HG03520 (cell line): ENCODE data around the gene CCDC63.

Experiments used
- ATAC-seq: cut with Tn5 transposase; IDR thresholded peaks from one replicate; pipeline ENCODE4 v1.9.1; 2021; ENCODE audit warnings: mild to moderate bottlenecking, moderate library complexity; ENCODE audit not compliant: unreplicated experiment

CCDC63 gene

DNA sequence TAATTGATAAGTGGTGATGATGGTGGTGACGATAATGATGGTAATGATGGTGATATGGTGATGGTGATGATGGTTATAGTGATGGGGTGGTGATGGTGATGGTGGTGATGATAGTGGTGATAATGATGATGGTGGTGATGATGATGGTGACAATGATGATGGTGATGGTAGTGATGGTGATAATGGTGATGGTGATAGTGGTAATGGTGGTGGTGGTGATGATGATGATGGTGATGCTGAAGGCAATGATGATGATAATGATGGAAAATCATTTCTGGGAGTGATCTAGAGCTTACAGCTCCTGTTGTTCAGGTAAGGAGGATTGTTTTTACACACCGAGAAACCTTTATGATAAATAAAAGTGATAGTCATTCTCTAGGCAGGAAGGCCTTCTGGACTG is 33.9 kb downstream of the CCDC63 start:
- no peak for ATAC-seq

DNA sequence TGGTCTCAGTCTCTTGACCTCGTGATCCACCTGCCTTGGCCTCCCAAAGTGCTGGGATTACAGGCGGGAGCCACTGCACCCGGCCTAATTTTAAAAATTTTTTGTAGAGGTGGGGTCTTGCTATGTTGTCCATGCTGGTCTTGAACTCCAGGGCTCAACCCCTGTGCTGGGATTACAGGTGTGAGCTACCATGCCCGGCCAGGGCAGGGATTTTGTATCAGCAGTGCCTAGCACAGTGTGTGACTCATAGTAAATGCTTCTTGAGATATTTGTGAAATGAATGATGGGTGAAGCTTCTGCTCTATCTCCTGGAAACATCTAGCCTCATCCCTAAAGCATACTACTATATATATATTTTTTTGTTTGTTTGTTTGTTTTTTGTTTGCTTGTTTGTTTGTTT is 36.5 kb downstream of the CCDC63 start:
- ATAC-seq, result no peak

DNA sequence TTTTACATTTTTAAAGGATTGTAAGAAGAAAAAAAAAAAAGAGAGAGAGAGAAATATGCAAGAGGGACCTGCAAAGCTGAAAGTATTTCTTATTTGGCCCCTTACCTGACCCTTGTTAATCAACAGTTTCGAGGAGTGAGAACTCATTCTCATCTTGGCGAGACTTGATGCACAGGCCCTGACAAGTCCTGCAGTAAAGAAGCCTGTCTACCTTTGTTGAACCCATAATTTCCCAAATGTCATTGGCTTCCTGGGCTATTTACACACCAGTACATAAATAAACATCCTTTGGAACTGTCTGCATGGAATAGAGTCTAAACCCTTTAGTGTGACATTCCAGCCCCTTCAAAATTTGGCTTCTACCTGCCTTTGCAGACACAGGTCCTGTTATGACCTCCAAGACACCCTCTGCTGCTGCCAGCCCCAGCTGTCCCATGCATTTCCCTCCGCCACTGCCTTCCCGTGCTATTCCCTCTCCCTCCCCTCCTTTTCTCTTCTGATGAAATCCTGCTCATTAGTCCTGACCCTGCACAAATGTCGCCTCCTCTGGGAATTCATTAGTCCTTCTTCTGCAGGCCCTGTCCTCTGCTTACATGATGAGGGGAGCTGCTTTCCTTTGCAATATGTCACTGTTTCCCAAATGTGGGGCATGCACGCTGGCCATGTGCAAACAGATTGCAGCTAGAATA is 38.5 kb downstream of the CCDC63 start:
- ATAC-seq, result no peak

DNA sequence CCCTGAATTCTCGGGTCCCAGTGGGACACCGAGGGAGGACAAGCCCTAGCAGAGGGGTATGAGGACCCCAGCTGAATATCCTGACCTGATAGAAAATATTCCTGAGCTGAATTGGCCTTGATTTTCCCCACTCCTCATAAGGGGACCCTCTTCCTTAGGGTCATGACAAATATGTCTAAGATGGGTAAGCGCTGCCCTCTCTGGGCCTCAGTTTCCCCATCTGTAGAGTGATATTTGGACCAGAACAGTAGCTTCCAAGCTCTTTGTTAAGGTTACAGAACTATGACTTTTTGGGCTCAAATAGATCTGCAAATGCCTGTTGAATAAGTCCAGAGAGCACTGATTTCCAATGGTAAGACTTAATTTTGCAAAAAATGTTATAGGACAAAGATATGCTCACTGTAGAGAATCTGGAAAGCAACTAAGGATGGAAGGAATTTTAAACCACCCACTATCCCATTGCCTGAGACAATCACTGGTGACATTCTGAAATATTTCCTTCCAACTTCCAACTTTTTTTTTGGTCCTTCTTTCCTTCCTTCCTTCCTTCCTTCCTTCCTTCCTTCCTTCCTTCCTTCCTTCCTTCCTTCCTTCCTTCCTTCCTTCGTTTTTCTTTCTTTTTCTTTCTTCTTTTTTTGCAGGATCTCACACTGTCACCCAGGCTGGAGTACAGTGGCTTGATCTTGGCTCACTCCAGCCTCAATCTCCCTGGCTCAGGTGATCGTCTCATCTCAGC is 41.6 kb downstream of the CCDC63 start:
- no peak for ATAC-seq

DNA sequence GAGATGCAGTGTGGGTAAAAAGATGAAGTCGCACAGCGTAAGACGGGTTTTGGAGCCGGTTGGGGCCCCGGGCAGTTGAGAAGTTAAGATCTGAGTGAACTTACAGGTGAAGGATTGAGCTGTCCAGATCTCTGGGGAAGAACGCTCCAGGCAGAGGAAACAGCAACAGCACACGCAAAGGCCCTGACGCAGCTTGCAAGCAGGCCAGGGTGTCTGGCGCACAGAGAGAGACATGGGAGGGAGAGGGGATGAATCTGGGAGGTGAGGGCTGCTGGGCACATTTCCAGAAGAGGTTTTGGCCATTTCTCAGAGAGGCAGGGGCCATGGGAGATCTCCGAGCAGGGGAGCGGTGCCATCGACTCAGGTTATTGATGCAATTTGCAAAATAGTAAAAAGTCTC is 42.6 kb downstream of the CCDC63 start:
- ATAC-seq, result no peak

DNA sequence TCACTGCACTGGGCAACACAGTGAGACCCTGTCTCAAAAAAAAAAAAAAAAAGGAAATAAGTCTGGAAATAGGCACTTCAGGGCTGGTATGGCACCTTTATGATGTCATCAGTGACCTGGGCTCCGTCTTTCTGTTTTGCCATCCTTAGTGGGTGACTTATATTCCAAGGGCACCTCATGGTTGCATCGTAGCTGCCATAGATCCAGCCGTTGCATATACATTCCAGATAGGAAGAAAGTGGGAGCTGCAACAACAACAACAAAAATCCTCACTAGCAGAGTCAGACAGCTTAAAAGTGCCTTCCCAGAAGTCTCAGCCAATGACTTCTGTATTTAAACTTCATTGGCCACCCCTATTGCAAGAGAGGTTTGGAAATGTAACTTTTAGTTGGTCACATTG is 47.2 kb downstream of the CCDC63 start:
- ATAC-seq, result no peak

DNA sequence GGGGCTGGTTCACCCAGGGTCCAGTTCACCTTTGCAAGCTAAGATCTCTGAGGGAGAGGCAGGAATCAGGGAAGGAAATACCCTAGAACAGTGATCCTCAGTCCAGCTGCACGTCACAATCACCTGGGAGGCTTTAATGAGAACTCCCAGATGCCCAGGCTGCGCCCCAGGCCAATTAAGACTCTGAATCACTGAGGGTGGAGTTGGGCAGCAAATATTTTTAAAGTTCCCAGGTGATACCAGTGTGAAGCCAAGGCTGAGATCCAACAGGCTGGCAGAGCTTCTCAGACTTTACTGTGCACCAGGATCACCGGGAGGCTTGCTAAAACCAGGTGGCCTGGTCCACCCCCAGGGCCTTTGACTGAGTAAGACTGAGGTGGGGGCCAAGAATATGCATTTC is 49.8 kb downstream of the CCDC63 start:
- no peak for ATAC-seq

DNA sequence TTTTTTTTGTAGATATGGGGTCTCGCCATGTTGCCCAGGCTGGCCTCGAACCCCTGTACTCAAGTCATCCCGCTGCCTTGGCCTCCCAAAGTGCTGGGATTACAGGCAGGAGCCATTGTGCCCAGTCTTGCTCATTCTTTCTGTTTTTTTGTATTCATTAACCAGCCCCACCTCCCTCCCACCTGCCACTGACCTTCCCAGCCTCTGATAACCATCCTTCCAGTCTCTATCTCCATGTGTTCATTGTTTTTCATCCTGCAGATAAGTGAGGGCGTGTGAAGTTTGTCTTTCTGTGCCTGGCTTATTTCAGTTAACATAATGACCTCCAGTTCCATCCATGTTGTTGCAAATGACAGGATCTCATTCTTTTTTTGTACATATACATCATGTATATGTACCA is 54.6 kb downstream of the CCDC63 start:
- no peak for ATAC-seq

DNA sequence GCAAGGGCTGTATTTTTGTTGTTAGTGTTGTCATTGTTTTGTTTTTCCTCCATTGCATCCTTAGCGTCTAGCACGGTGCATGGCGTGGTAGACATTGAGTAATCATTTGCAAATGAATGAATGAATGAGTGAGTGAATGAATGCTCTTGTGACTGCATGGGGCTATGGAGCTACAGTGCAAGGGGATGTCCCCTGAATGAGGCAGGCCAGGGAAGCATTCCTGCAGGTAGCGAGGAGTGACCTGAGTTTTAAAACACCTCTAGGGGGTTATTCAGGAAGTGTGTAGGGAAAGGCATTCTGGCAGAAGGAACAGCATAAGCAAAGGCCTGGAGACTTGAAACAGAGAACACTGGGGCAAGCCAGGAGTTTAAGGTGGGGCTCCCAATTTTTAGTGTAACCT is 56.7 kb downstream of the CCDC63 start:
- no peak for ATAC-seq

DNA sequence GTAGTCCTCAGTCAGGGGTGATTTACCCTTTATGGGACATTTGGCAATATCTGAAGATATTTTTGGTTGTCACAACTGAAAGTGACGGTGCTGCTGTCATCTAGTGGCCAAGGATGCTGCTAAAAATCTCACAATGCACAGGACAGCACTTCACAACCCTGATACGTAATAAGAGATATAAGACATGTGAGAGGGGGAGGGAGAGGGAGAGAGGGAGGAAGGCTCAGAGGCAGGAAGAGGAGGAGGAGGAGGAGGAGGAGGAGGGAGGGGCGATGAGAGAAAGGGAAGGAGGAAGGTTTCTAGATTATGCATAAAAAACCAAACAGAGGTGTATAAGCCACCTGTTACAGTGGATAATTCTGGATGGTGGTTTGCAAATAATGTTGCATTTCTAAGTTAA is 59.3 kb downstream of the CCDC63 start:
- ATAC-seq, result no peak

DNA sequence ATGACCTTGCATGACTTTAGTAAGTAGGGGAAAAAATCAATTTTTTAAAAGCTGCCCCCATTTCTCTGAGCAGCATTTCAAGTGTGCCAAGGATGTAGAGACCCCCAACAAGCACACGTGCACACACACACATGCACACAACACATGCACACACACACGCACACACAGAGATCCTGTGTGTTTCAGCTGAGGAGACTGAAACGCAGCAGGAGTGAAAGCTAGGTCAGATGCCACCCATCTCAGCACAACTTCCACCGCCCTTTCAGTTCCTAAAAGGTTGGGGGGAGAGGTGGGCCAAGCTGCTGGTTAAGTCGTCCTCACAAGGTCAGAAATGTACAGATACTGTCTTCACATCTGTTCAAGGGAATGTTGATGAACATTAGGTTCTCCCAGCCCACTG is 59.7 kb downstream of the CCDC63 start:
- ATAC-seq, result no peak

DNA sequence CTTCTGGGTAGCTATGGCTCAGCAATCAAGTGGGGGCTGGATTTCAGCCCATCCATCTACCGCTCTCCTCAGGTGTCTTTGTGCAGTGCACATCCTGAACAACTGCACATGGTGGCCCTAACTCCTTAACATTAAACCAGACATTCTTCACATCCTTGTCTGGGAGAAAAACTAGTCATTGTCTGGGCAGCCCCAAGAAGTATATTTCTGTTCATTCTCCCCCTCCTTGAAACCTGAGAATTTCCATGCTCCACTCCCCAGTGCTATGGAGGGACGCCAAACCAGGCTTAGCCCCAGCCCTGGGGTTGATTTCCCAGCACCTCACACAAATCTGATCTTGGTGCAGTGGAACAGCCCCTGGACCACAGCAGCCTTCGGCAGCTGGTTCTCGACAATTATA is 60.2 kb downstream of the CCDC63 start:
- no peak for ATAC-seq

DNA sequence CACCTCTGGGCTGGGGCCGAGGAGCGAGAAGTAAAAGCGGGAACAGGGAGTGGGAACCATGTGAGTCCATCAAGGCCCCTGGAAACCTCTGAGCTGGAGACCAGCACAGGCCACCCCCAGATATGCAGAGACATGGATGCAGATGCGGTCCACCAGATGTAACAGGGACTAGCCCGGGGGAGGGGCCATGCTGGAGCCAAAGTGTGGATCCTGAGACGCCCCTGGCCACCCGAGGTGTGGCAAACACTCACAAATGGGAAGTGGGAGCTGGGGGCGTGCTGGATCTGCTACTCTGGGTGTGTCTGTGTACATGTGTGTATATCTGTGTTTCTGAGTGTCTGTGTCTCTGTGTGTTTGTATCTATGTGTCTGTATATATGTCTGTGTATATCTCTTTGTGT is 60.8 kb downstream of the CCDC63 start:
- ATAC-seq, result no peak

DNA sequence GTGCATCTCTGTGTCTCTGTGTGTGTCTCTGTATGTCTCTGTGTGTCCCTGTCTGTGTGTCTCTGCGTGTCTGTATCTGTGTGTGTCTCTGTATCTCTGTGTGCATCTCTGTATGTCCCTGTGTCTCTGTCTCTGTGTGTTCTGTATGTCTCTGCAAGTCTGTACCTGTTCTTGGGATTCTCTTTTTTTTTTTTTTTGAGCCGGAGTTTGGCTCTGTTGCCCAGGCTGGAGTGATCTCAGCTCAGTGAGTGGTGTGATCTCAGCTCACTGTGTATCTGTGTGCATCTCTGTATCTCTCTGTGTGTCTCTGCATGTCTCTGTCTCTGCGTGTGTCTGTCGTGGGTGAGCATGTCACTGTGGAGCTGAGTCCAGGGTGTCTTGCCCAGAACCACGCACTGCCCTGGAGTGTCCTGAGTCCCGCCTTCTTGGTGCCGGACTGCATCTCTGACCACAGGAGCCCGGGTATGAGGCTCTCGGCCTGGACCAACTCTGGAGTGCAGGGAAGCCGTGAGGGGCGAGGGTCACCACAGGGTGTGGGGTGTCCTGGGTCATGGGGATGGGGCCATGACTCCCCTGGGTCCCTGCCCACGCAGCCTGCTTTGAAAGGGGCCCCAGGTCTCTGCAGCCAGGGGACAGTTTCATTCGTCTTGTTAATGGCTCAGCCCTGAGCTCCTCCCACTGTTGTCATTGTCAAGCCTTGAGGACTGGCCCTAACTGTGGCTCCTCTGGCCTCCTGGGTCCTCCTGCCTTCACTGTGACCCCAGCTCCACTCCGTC is 61.8 kb downstream of the CCDC63 start:
- ATAC-seq, result no peak

DNA sequence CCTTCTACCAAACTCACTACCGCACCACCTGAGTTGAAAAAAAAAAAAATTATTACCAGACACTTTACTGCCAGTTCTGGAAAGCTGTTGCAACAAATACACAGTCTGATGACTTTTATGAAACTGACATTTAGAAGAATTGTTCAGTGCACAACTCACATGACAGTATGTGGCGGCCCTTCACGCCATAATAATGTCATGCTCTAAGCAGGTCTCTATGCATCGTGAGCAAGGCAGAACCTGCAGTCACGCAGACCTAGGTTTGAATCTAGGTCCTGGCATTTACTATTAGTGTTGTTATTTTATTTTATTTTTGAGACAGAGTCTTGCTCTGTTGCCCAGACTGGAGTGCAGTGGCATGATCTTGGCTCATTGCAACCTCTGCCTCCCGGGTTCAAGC is 65.5 kb downstream of the CCDC63 start:
- no peak for ATAC-seq

DNA sequence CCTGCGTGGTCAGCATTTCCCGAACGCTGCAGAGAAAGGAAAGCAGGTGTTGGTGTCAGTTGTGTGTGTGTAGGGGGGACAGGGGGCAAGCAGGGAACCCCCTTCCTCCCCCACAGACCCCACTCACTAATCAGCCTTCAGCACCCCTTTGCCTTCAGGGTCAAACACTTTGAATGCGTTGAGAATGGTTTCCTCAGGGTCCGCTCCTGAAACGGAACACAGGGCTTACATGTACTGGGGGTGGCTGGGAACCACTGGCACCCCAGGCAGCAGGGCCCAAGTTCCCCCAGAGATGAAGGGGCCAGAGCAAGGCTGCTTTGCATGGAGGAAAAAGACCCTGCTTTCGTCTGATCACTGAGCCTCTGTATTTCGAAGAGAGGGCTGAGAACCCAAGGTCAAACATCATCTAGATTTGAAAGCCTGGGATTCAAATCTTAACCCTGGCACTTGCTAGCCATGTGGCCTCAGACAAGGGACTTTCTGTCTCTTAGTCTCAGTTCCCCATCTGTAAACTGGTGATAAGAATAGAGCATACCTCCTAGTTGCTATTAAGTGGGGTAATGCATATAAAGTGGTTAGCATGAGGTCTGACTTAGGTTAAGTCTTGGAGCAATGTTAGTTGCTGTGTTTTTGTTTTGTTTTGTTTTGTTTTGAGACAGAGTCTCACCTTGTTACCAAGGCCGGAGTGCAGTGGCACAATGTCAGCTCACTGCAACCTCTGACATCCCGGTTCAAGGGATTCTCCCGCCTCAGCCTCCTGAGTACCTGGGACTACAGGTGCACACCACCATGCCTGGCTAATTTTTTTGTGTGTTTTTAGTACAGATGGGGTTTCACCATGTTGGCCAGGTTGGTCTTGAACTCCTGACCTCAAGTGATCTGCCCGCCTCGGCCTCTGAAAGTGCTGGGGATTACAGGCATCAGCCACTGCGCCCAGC is 66.6 kb downstream of the CCDC63 start:
- peak; percentile 93 for ATAC-seq

DNA sequence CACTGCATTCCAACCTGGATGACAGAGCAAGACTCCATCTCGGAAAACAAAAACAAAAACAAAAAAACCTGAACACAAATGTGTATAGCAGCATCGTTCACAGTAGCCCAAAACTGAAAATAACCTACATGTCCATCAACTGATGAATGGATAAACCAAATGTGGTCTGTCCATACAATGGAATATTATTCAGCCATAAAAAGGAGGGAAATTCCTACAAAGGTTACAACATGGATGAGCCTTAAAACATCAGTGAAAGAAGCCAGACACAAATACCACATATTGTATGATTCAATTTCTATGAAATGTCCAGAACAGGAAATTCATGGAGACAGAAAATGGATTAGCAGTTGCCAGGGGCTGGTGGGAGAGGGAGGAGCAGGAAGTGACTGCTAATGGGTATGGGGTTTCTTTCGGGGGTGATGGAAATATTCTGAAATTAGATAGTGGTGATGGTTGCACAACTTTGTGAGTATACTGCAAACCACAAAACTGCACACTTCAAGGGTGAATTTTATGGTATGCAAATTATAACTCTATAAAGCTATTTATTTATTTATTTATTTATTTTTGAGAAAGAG is 69.6 kb downstream of the CCDC63 start:
- no peak for ATAC-seq

DNA sequence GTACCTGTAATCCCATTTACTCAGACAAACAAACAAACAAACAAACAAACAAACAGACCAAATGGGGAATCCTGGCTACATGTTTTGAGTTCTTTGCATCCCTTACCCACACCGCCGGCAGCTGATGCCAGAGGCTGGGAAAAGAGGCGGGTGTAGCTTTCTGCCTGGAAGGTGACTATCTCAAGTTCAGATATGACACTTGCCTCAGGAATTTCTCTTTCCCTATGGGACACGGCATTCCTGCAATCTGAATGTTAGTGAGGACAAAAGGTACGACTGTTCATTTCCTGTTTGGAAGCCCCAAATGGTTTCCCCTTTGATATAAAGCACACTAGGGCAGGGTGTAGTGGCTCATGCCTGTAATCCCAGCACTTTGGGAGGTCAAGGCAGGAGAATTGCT is 70.7 kb downstream of the CCDC63 start:
- no peak for ATAC-seq

DNA sequence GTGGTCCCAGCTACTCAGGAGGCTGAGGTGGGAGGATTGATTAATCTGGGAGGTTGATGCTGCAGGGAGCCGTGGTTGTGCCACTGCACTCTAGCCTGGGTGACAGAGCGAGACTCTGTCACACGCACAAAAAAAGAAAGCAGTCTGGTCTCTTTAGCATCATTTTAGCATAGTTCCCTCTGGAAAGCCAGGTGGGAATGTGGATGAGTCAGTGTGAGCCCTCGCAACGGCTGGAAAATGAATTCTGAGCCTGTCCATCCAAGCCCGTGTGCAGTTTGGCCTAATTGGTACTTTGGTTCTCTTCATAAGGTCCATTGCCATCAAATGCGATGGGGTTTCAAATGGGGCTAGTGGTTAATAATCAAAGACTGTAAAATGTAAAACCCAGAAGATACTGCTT is 71.2 kb downstream of the CCDC63 start:
- ATAC-seq, result no peak

DNA sequence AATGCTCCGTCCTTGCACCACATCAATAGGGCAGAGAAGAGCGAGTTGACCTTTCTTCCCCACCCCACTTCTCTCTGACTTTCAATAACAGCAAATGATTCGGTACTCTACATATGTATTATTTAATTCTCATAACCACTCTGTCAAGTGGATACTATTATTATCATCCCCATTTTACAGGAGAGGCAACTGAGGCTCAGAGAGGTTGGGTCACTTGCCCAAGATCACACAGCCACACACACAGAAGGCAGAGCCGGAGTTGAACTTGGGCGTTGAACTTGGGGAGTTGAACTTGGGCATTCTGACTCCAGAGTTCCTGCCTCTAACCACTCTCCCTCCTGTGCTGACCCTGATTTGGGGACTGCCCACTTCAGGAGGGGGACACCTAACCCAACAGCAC is 72.9 kb downstream of the CCDC63 start:
- ATAC-seq, result no peak
